ENCODE data around the gene KCNQ2.

The KCNQ2 gene

DNA sequence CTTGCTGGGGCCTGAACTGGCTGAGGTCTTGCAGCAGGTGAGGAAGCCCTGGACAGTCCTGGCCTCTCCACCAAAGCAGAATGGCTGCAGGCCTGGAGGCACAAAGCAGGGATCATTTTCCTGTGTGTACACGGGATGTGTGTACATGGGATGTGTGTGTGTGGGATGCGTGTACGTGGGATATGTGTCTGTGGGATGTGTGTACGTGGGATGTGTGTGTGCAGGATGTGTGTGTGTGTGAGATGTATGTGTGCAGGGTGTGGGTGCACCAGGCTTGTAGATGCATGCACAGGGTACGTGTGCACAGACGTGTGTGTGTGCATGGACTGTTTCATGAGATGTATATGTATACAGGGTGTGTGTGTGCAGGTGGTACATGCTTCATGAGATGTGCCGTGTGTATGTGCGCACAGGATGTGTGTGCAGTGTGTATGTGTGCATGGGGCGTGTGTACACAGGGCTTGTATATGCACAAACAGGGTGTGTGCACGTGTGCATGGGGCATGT is 103.4 kb downstream of the KCNQ2 start:
- no peak for DNase-seq (ENCODE audit: low spot score)

GRCh38 chr20:63368151-63368550 is 104.3 kb downstream of the KCNQ2 start:
- DNase-seq (ENCODE audit: low spot score): no peak

DNA sequence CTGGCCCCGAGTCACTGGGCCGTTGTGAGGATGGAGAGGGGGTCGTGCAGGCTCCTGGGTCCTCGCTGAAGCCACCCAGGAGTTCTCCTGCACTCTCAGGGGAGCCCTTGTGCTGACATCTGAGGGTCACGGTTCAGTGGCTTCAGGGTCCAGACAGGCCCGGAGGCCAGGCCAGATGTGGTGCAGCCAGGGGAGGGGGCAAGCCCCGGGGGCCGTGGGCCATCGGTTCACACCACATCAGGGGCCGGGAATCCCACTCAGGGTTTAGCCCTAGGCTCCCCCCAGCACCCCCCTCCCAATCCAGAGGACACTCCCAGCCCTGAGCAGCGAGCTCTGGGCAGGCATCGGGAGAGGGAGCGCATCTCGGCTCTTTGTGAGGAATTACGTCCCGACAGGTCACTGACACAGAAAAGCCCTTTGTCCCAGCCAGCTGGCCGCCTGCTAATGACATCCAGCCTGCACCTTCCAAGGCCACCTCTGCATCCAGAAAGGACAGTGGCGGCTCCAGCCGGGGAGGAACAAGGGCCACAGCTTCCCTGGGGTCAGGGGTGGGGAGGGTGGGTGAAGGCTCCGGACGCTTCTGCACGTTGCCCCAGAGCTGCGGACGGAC is 104.9 kb downstream of the KCNQ2 start:
- no peak for DNase-seq (ENCODE audit: low spot score)

- no peak for DNase-seq (ENCODE audit: low spot score)
Measured at GRCh38 chr20:63366390-63367365, 105.8 kb downstream of the KCNQ2 start.

GRCh38 chr20:63365601-63366389 is 106.7 kb downstream of the KCNQ2 start:
- DNase-seq (ENCODE audit: low spot score): no peak

DNA sequence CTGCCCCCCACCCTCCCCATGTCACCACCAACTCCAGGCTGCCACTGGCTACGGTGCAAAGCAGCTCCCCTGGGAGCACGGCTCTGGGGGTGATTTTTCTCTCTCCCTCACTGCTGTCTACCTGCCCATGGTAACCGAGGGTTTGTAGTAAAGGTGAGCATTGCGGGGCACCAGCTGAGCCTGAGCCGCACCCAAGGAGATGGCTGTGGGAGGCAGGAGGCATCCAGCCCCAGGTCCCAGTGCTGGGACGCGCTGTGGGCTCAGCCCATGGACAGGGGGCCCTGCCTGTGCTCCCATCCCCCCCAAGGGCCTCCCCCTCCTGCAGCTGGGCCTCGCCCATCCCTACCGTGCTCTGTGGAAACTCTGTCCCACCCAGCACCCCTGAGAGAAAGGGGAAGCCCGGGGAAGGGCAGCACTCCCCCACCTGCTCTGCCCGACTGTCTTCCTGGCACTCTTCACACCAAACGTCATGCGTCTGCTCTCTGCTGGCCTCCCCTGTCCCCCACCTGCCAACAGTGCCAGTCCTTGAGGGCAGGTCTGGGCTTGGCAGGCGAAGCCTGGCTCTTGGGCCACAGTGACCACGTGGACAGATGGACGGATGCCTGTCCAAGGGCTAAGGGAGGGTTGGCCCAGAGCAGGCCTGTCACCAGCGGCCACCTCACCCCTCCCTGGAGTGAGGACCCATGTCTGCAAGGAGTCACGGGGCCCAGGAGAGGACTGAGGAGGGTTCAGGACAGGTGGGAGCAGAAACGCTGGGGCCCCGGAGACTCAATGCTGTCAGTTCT is 107.5 kb downstream of the KCNQ2 start:
- DNase-seq (ENCODE audit: low spot score): no peak

DNA sequence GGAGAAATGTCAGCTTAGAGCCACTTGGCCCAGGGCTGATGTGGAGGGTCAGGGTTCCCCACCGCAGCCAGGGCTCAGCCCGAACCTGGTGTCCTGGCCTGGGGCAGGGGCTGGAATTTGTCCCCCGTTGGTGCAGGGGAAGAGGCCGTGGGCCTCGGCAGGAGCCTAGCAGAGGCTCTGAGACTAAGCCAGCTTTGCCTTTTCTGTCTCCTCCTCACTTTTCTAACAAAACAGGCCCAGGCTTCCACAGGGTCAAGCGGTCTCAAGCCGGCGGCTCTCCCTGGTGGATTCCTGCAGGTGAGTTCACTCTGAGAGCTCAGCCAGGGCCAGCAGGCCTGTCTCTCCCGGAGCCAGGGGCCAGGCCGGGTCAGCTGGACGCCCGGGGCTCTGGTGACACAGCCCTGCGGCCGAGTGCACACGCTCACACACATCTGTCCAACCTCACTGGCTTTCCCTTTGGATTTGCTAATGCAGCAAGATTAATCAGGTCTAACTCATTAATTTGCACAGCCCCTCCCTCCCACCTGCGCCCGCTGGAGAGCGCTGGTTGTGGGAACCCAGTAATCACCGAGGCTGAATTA is 108.4 kb downstream of the KCNQ2 start:
- no peak for DNase-seq (ENCODE audit: low spot score)

DNA sequence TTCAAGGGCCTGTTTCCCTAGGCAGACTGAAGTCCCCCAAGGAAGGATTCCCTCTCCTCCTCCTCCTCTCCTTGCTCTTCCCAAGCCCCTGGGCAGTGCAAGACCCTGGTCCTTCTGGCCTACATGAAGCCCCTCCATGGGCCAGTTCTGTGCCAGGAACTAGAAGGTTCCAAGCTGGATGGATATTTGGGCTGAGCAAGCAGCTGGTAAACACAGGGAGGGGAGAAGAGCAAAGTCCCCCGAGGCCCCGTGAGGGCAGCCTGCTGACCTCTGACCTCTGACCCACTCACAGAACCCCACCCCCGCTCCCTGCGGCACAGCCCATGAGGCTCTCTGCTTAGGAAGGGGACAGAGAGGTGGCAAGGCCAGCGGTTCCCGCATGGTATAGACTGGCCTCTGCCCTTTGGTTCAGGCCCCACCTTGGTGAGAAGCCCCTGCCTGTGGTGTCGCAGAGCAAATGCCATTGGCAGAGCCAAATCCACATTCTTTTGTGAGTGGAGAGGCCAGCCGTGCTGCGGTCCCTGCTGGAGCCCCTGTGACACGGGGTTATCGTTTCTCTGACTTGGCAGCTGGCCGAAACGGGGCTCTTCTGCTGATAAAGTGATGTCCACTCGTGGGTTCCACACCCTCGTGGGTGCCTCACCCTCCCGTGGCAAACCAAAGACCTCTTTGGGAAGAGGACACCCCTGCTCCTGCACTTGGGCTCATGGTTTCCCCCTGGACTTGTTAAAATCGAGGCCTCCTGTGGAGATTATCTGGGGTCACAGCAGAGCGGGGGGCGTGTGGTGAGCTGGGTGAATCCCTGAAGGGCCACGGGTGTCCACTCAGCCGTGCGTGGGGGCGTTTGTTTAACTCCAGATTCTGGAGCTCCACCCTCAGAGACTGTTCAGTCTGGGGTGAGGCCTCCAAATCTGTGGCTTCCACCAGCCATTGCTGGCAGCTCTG is 109.2 kb downstream of the KCNQ2 start:
- no peak for DNase-seq (ENCODE audit: low spot score)

DNA sequence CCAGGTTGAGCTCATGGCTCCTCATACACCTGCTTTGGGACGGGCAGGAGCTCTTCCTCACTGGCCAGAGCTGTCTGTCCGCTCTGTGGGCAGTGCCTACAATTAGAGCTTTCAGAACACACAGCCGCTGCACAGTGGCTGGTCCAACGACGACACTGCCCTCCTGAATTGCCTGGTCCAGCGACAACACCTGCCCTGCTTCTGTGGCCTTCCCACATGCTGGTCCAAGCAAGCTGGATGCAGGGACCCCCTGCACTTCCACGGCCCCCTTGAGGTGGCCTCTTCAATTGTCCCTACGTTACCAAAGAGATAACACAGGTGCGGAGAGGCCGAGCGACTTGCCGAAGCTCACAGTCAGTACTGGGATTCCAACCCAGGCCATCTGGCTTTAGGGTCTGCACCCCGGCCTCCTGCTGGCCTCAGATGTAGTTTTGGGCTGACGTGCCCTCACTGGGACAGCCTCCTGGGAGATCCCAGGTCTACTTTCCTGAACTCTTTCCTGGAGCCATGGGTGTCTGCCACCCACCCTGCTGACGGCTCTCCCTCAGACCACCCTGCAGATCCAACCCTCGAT is 109.9 kb downstream of the KCNQ2 start:
- no peak for DNase-seq (ENCODE audit: low spot score)

DNA sequence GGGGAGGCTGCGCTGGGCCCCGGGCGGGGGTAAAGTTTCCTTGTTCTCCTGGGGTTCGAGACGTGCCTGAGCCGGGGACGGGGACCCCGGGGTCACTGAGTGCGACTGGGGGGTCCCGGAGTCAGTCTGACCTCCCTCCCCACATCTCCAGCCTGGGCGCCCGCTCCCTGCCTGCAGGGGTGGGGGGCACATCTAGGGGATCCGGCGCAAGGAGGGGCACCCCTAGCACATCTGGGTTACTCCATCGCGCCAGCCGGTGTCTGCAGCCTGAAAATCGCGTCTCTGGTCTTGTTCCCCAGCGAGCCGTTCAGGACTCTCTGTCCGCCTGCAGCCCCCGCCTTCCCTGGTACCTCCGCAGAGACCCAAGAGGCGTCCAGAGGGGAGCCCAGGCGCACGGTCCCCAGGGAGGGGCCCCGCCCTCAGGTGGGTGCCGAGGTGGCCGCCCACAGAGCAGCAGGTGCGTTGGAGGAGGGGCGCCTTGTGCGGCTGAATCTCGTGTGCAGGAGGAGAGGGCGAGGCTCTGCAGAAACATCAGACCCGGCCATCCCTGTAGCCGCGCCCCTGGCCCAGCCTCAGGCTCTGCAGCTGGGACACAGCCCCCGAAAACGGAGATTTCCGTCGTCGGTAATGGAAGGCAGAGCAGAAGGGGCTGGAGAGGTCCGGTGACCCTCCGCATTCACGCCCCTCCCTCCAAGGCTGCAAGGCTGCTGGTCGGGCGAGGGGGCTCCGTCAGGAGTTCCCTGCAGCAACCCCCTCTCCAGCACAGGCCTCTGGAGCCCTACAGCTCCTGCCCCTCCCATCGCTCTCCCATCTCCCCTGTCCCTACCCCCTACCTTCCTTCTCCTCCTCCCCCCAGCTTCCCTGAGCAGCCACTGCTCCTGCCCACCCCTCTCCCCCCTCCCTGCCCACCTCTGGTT is 110.7 kb downstream of the KCNQ2 start:
- DNase-seq (ENCODE audit: low spot score): no peak

DNA sequence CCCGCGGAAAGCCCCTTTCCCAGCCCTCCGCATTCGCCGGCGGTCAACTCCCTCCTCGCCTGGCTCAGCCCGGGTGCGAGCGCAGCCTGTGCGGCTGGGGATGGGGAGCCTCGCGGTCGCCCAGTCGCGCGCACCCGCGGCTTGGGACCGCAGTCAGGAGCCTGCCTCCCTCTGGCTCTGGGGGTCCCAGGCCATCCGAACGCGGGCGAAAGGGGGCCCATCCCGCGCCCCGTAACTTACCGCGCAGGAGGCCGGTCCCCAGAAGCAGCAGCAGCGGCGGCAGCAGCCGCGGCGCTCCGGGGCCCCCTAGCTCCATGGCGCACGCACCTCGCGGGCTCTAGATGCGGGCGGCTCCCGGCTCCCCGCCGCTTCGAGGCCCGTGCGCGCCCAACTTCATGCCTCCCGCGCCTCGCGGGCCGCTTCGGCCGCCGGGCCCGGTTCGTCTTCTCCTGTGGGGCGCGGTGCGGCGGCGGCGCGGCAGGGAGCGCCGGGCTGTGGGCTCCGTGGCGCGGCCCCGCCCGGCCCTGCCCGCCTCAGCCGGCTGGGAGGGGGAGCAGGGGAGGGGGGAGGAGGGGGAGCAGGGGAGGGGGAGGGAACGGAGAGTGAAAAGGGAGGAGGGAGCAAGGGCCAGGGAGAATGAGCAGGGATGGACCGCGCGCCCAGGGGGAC is 111.5 kb downstream of the KCNQ2 start, which contains the start of gene CHRNA4:
CHRNA4 (minus strand) TSS at position 500 of the 669 bp plus-strand sequence; CDS start at position 316, 184 bp downstream.
- no peak for DNase-seq (ENCODE audit: low spot score)

DNA sequence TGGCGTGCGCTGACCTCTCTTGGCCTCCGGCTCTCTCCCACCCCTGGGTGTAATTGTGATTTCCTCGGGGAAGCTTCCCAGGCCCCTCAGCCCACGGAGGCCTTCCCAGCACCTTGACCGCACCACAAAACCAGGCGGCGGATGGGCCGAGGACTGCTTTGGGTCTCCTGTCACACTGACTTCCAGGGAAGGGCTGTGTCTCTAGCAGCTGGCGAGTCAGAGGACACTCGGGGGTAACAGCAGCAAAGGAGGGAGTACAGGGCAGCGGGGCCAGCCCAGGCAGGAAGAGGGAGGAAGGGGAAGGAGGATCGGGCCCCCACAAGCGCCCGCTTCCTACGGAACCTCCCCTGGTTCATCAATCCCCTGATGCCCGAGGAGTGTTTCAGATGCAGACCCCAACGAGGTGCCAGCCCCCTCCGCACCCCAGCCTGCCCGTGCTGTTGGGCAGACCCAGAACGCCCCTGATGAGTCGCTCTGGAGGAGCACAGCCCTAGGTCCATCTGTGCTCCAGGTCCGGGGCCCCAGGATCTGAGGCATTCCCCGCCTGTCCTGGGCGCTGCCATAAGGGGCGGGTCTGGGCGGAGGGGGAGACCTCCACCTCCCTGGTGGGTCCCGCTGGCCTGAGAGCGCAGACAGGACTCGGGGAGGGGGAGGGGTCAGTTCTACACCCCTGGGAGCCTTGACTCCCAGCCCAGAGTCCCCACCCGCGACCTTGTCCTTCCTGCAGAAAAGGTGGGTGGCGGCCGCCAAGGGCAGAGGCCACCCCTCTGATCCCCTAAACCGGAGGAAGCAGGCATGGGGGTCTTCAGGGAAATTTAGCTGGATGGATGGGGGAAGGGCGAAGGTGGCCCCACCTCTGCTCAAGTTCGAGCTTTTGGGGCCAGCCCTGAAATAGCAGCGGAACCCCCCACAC is 112.3 kb downstream of the KCNQ2 start:
- DNase-seq (ENCODE audit: low spot score): no peak

GRCh38 chr20:63359164-63359934 is 113.1 kb downstream of the KCNQ2 start:
- no peak for DNase-seq (ENCODE audit: low spot score)

DNA sequence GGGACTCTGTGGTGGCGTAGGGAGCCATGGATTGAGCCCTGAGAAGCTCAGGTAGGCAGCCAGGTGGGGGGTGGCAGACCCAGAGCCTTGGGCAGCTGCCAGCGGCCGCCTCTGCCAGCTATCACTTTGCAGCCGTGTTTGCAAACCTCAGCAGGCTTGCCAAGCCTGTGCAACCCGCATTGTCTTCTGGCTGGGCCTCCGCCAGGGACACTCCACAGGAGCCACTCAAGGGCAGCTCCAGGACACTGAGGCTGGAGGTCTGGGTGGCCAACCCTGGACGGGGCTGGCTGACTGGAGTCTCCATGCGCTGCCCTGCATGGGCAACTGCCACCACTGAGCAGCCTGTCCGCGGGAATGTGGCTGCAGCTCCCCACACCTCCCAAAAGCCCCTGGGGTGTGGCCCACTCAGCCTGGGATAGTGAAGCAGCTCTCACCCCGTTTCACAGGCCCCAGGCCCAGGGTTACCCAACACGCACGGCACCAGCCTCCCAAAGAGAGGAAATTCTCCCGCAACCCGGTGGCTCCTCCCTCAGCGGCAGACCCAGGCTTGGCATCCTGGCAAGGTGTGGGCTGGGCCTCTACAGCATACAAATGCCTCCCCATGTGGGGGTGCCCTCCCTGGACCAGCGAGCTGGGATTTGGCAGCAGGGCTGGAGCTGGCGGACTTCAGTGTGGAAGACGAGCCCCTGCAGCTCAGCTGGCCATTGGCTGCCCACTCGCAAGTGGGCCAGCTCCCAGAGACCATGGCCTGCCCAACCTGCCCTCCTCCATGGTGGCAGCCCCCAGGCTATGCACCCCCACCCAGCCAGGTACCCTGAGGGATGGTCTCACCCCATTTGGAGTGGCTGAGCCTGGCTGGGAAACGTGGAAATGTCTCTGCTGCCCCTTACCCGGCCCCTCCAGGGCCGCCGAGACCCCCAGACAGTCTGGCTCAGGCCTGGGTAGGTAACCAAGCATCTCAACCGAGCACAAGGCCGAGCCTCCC is 114.2 kb downstream of the KCNQ2 start:
- DNase-seq (ENCODE audit: low spot score): no peak
